GM13976 (cell line): ENCODE measurements around the gene PSMA3.

ENCODE experiments used
- DNase-seq: peaks from one replicate; pipeline ENCODE4 v3.0.0; 2012; ENCODE audit warnings: low spot score
- CTCF ChIP-seq: IDR thresholded peaks from 2 replicates; pipeline ENCODE4 v1.5.1; 2012; ENCODE audit warnings: borderline replicate concordance, mild to moderate bottlenecking; ENCODE audit not compliant: insufficient read depth; ENCODE audit errors: extremely low read depth, missing control alignments, control extremely low read depth
- in situ Hi-C: fragments of 300-500 bp; cut with MboI; formaldehyde crosslinking; loops from one replicate; pipeline ENCODE4 v1.12.0; 2022; ENCODE audit warnings: low sequenced_read_pairs, mixed read lengths, inconsistent platforms; ENCODE audit not compliant: unreplicated experiment

Gene PSMA3

DNA sequence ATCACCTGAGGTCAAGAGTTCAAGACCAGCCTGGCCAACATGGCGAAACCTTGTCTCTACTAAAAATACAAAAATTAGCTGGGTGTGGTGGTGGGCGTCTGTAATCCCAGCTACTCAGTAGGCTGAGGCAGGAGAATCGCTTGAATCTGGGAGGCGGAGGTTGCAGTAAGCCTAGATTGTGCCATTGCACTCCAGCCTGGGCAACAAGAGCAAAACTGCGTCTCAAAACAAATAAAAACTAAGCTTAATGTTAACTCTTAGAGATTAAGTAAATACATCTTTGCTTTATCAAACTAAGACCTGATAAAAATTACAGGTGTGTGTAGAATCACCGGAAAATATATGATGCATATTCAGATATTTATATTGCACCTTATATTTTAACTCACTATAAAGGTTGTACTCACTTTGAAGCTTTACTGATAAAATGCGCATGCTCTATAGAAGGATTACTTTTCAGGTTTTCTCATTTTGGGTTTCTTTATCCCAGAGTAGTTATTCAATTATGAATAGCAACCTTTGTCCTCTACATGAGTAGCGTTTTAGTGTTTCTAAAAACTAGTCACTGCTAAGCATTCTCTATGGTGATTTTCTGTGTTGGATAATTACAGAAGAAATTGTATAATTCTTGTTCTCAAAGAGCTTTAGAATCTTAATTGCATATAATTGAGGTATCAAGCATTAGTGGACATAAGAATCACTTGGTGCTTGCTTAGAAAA lies 63.1 kb downstream of the PSMA3 start:
- no peak for TF ChIP-seq CTCF
- no peak for DNase-seq
- in situ Hi-C loops, result no loop called here

DNA sequence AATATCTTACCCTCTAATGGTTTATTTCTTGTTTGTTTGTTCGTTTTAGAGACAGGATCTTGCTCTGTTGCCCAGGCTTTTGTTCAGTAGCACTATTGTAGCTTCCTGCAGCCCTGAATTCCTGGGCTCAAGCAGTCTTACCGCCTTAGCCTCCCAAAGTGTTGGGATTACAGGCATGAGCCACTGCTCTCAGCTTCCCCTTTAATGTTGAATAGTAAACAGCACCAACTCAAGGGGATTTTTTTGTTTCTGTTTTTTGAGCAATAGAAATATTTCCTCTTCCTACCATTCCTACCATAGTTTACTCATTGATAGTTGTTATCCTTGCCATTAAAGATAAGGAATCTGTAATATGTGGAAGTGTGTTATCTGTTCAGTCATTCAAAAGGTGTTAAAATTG lies 64.4 kb downstream of the PSMA3 start:
- no peak for DNase-seq
- no peak for TF ChIP-seq CTCF
- in situ Hi-C loops, result no loop called here

DNA sequence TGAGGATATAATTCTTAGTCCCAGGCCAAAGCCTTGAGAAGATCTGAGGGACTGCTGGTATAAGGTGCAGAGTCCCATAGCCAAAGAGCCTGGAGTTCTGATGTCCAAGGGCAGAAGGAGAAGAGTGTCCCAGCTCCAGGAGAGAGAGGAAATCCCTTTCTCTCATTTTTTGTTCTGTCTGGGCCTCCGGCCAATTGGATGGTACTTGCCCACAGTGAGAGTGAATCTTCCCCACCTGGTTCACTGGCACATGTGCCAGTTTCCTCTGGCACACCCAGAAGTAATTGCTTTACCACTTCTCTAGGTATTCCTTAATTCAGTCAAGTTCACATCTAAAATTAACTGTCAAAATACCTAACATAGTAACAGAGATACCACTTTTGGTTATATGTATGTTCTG lies 69.1 kb downstream of the PSMA3 start:
- DNase-seq, result no peak
- in situ Hi-C loops, result no loop called here
- TF ChIP-seq CTCF, result no peak

GRCh38 chr14:58315606-58316005 lies 71.0 kb downstream of the PSMA3 start:
- TF ChIP-seq CTCF, result no peak
- in situ Hi-C loops, result no loop called here
- no peak for DNase-seq
